Measurements from ENCODE around the gene ERC1.
"Not testable (repeated sequence)": the region's sequence is repeated elsewhere in the genome, so short reads cannot be mapped to it uniquely, and the experiment has no call there.

The ERC1 gene

GRCh38 chr12:1034243-1034642 is 43.2 kb downstream of the ERC1 start:
- DNase-seq = no peak

- DNase-seq = no peak
These were observed 43.9 kb downstream of the ERC1 start for GRCh38 chr12:1034751-1035457.

GRCh38 chr12:1041478-1041877 is 50.5 kb downstream of the ERC1 start:
- DNase-seq = no peak

GRCh38 chr12:1044199-1044598 is 53.2 kb downstream of the ERC1 start:
- DNase-seq = no peak

GRCh38 chr12:1044696-1045095 is 53.7 kb downstream of the ERC1 start:
- no peak for DNase-seq

- DNase-seq = no peak
These were observed 55.7 kb downstream of the ERC1 start for GRCh38 chr12:1046727-1047126.

- DNase-seq = no peak
These were observed 57.1 kb downstream of the ERC1 start for GRCh38 chr12:1047898-1048660.

- DNase-seq = no peak
These were observed 59.2 kb downstream of the ERC1 start for GRCh38 chr12:1050059-1050707.

- not testable (repeated sequence) for DNase-seq
These were observed 60.6 kb downstream of the ERC1 start for GRCh38 chr12:1051672-1052071.

- no peak for DNase-seq
These were observed 62.7 kb downstream of the ERC1 start for GRCh38 chr12:1053690-1054089.

- no peak for DNase-seq
These were observed 63.3 kb downstream of the ERC1 start for GRCh38 chr12:1054117-1054870.

GRCh38 chr12:1056390-1056789 is 65.4 kb downstream of the ERC1 start:
- no peak for DNase-seq

GRCh38 chr12:1058423-1058822 is 67.4 kb downstream of the ERC1 start:
- no peak for DNase-seq

GRCh38 chr12:1059162-1059561 is 68.1 kb downstream of the ERC1 start:
- DNase-seq = no peak

GRCh38 chr12:1063852-1064251 is 72.8 kb downstream of the ERC1 start:
- no peak for DNase-seq

GRCh38 chr12:1064317-1064716 is 73.3 kb downstream of the ERC1 start:
- DNase-seq = no peak

GRCh38 chr12:1065629-1066028 is 74.6 kb downstream of the ERC1 start:
- no peak for DNase-seq

- DNase-seq = no peak
These were observed 78.8 kb downstream of the ERC1 start for GRCh38 chr12:1069846-1070245.

GRCh38 chr12:1071182-1071581 is 80.2 kb downstream of the ERC1 start:
- no peak for DNase-seq

GRCh38 chr12:1073652-1074051 is 82.6 kb downstream of the ERC1 start:
- no peak for DNase-seq

GRCh38 chr12:1077036-1077803 is 86.2 kb downstream of the ERC1 start:
- DNase-seq = no peak

GRCh38 chr12:1078002-1078401 is 87.0 kb downstream of the ERC1 start:
- DNase-seq = no peak
